ENCODE results near the gene TMEM126B.

Gene TMEM126B

DNA sequence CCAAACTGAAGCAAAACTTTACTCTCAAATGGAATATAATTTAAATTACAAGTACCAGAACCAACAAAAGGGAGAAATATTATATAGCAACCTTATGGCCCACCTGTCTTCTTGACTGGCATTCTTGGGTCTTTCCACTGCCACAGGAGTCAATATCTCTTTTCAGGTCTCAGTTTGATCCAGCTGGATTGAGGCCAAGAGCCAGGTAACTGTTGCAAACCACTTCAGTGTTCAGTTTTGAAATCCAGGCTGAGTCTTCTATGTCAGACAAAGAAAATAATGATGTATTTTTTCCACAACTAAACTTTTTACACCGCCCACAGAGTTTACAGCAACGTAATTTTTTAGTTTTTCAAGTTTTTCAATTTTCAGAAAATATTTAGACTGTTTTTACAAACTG, 1.9 kb upstream of the TMEM126B start:
- 0 out of 2 replicates have a peak overlapping the region, but pooled peaks have one; percentile 89 for H3K4me3 ChIP-seq (replicated peaks; ENCODE audit: low read depth, low read length)
- no peak for DNase-seq (ENCODE audit: extremely low read depth, low read depth)
- TF ChIP-seq CTCF (IDR thresholded peaks at IDR 0.05; ENCODE audit: low read depth, low read length, missing control alignments) = no peak

DNA sequence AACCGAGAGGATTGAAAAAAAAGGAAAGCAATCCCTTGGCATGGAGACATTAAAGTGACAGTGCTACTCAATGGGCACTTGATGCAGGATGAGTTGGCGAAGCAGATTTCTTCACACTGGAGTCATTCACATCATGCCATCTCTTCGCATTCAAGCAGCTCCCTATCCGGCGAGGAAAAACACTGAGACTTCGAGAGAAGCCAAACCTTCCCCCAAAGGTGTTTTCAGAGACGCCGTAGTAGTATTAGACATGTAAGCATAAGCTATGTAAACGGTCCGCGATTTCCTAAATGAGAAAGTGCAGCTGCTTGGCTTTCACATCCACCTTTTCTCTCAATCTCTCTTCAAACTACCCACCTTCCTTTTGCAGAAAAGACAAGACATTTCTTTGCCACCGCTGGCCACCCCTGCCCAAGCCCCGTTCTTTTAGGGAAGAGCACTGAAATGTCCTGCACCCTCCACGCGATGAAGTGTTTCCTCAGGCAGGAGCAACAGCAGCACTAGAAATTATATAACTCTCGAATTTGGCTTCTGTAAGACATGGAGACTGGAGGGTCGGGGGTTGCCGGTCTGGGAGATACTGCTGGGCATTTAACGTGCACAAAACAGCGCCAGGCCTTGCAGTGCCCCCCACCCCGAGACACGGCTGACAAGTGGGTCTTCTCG, 928 bp upstream of the TMEM126B start, which contains the start of gene DLG2:
Gene DLG2, minus strand, starts transcription at position 13 of the 666 bp plus-strand sequence.
- DNase-seq (ENCODE audit: extremely low read depth, low read depth) = no peak

GRCh38 chr11:85628771-85629341, 463 bp downstream of the TMEM126B start:
- H3K4me3 ChIP-seq (replicated peaks; ENCODE audit: low read depth, low read length) = peak overlapping the region; percentile 89
- no peak for DNase-seq (ENCODE audit: extremely low read depth, low read depth)
- TF ChIP-seq CTCF (IDR thresholded peaks at IDR 0.05; ENCODE audit: low read depth, low read length, missing control alignments) = no peak

More for the DNA sequence above, 928 bp upstream of the TMEM126B start, which contains the start of gene DLG2:
- peak within 1 kb of the TSS; percentile 89 for H3K4me3 ChIP-seq (replicated peaks; ENCODE audit: low read depth, low read length)
- TF ChIP-seq CTCF (IDR thresholded peaks at IDR 0.05; ENCODE audit: low read depth, low read length, missing control alignments) = no peak

DNA sequence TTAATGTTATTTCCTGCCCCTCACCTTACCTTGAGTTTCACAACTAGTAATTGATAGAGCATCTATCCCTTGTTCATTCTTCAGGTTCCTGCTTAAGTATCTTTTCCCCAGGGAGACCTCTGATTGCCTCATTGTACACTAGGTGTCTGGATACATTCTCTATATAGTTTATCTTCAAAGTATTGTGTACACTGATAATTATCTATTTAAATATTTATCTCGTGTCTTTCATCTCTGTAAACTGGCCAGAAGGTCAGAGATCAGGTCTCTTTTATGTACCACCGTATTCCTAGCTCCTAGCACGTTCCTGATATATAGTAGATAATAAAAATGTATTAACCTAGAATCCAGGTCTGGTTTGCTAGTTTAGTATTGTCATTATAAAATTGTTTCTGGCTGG, 6.4 kb downstream of the TMEM126B start:
- DNase-seq (ENCODE audit: extremely low read depth, low read depth) = no peak
- TF ChIP-seq CTCF (IDR thresholded peaks at IDR 0.05; ENCODE audit: low read depth, low read length, missing control alignments) = no peak
- H3K4me3 ChIP-seq (replicated peaks; ENCODE audit: low read depth, low read length) = no peak overlapping the region

DNA sequence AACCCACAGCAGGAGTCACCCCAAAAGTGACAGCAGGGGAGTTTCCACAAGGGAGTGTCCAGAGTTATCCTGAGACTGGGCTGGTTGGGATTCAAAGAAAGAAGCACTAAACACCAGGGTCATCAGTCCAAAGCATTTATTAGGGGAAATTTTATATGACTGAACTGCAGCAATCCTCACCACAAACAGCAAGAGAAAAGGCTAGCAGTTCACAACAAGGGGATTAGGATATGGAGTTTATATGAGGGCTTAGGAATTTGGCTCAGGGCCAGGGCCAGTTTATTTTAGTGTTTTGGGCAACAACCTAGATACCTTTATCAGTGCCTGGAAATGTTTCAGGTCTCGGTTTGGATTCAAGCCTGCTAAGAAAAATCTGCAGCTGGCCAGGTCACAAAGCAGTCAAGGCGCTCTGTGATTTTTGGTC, 14.8 kb downstream of the TMEM126B start:
- DNase-seq (ENCODE audit: extremely low read depth, low read depth) = no peak
- no peak for TF ChIP-seq CTCF (IDR thresholded peaks at IDR 0.05; ENCODE audit: low read depth, low read length, missing control alignments)
- H3K4me3 ChIP-seq (replicated peaks; ENCODE audit: low read depth, low read length) = no peak overlapping the region

DNA sequence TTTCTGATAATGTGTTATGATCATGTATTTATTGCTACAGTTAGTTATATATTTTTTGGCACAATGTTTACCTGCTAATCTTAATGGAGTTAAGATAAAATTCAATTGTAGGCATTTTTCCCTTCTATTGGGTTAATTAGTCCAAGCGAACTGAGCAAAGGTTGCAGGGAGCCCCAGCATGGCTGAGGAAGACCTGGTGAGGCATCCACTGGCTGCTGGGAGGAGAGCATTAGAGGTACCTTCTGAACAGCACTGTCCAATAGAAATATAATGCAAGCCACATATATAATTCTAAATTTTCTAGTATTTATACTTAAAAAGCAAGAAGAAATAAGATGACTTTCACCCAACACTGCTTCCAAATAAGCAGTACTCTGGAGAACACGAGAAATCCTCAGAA, 18.7 kb downstream of the TMEM126B start:
- peak overlapping the region; percentile 58 for H3K4me3 ChIP-seq (replicated peaks; ENCODE audit: low read depth, low read length)
- DNase-seq (ENCODE audit: extremely low read depth, low read depth) = no peak
- no peak for TF ChIP-seq CTCF (IDR thresholded peaks at IDR 0.05; ENCODE audit: low read depth, low read length, missing control alignments)

All from HFF-Myc (cell line).